HL-60 (cell line): Measurements from ENCODE around the gene HES4.

Experiments
- POLR2AphosphoS5 ChIP-seq: IDR thresholded peaks from 2 replicates; pipeline ENCODE4 v1.6.1; 2012; ENCODE audit warnings: low read depth
- TF ChIP-seq, protein P1 (sequence below): IDR thresholded peaks from one replicate; pipeline ENCODE4 v1.5.1; 2011; ENCODE audit warnings: low read length, control low read depth, inconsistent platforms; ENCODE audit not compliant: insufficient read depth
- TF ChIP-seq, protein P2 (sequence below): IDR thresholded peaks from 2 replicates; pipeline ENCODE4 v1.6.1; 2012; ENCODE audit warnings: low read depth; ENCODE audit not compliant: insufficient replicate concordance

DNA sequence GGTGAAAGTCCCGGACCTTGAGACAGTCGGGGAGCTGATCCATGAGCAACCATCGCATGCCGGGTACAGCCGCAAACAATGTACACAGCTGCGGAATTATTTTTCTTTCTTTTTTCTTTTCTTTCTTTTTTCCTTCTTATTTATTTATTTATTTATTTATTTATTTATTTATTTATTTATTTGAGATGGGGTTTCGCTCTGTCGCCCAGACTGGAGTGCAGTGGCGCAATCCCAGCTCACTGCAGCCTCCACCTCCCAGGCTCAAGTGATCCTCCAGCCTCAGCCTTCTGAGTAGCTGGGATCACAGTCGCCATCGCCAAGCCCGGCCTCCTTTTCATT is 15.5 kb downstream of the HES4 start:
- TF ChIP-seq, protein P1, sequence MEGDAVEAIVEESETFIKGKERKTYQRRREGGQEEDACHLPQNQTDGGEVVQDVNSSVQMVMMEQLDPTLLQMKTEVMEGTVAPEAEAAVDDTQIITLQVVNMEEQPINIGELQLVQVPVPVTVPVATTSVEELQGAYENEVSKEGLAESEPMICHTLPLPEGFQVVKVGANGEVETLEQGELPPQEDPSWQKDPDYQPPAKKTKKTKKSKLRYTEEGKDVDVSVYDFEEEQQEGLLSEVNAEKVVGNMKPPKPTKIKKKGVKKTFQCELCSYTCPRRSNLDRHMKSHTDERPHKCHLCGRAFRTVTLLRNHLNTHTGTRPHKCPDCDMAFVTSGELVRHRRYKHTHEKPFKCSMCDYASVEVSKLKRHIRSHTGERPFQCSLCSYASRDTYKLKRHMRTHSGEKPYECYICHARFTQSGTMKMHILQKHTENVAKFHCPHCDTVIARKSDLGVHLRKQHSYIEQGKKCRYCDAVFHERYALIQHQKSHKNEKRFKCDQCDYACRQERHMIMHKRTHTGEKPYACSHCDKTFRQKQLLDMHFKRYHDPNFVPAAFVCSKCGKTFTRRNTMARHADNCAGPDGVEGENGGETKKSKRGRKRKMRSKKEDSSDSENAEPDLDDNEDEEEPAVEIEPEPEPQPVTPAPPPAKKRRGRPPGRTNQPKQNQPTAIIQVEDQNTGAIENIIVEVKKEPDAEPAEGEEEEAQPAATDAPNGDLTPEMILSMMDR, result no peak
- no peak for TF ChIP-seq POLR2AphosphoS5
- TF ChIP-seq, protein P2, sequence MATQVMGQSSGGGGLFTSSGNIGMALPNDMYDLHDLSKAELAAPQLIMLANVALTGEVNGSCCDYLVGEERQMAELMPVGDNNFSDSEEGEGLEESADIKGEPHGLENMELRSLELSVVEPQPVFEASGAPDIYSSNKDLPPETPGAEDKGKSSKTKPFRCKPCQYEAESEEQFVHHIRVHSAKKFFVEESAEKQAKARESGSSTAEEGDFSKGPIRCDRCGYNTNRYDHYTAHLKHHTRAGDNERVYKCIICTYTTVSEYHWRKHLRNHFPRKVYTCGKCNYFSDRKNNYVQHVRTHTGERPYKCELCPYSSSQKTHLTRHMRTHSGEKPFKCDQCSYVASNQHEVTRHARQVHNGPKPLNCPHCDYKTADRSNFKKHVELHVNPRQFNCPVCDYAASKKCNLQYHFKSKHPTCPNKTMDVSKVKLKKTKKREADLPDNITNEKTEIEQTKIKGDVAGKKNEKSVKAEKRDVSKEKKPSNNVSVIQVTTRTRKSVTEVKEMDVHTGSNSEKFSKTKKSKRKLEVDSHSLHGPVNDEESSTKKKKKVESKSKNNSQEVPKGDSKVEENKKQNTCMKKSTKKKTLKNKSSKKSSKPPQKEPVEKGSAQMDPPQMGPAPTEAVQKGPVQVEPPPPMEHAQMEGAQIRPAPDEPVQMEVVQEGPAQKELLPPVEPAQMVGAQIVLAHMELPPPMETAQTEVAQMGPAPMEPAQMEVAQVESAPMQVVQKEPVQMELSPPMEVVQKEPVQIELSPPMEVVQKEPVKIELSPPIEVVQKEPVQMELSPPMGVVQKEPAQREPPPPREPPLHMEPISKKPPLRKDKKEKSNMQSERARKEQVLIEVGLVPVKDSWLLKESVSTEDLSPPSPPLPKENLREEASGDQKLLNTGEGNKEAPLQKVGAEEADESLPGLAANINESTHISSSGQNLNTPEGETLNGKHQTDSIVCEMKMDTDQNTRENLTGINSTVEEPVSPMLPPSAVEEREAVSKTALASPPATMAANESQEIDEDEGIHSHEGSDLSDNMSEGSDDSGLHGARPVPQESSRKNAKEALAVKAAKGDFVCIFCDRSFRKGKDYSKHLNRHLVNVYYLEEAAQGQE, result no peak
